ENCODE data around the gene PIK3R1. TPM values are rescaled to one million over a fixed set of nuclear protein-coding genes. Genes with fewer than 3 reads are reported as not detected.

Gene PIK3R1
- total RNA-seq, 4 donors from 2014 or later: 101 to 358 (median 190) TPM

DNA sequence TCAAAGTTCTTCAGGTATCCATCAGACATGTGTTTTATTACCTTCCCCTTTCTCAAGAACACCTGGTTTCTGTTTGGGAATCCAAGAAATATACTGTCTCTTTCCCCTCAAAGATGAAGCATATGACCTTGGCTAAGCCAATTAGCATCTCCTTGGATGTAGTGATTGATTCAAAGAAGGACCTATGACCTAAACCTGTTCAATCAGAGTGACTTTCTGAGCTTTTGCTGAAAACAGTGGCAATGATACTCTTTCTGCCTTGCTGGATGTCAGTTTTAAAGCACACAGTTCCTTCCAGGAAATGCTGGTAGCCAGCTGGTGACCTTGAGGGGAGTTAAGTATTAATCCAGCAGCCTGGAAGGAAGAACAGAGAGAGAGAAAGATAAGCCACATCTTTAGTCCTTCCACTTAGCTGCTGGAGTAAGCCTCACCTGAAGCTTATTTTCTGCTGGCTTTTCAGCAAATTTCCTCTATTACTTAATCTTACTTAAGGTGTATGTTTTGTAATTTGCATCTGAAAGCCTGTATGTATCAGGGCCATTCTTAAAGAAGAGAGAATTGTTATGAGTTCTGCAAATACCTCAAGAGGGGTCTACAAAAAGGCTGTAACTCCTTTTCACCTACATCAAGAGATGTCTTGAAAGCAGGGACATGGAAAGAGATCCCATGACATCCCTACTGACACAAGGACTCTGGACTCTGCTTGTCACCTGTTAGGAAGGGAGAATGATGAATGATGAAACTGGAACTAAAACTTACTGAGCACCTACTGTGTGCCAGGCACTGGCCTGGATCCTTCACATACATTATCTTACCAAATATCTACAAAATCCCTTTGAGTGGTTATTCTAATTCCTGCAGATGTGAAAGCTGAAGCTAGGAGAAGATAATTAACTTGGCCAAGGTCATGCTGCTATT lies 35.2 kb upstream of the PIK3R1 start:
- no peak for DNase-seq

DNA sequence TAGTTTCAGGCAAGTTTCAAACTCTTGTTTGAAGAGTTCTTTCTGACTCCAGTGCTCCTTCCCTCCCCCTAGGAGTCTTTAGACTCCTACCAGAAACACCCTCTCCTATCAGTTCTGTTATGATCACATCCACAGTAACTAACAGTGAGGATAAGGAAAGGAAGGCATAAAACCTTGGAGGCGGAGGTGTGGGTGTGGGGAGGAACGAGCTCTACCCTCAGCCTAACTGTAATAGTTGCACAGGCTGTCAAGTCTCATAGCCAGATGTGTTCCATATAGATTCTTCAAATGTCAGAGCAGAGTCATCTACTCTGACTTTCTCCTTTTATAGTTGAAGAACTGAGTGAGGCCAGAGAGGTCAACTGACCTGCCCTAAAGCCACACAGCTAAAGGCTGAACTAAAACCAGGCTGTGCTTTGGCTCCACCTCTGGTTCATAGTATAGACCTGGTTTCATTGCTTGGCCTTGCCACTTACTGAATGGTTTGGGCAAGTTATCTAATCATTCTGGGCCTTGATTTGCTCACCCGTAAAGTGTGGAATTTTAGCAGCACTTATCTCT lies 34.4 kb upstream of the PIK3R1 start:
- Histone ChIP-seq H3K36me3 (no peaks in the 10 kb centered on the region), H3K27me3 (no peaks in the 10 kb centered on the region), H3K4me1 (no peaks in the 10 kb centered on the region), H3K4me3 (no peak overlapping the region), H3K27ac (no peak overlapping the region), H3K9me3 (no peaks in the 10 kb centered on the region)
- DNase-seq: no peak
- intact Hi-C loops (cut with DNase I; ENCODE audit: low total_unique reads): no loop called here
- no peak for TF ChIP-seq POLR2A (IDR thresholded peaks at IDR 0.05)
- TF ChIP-seq, protein P1, sequence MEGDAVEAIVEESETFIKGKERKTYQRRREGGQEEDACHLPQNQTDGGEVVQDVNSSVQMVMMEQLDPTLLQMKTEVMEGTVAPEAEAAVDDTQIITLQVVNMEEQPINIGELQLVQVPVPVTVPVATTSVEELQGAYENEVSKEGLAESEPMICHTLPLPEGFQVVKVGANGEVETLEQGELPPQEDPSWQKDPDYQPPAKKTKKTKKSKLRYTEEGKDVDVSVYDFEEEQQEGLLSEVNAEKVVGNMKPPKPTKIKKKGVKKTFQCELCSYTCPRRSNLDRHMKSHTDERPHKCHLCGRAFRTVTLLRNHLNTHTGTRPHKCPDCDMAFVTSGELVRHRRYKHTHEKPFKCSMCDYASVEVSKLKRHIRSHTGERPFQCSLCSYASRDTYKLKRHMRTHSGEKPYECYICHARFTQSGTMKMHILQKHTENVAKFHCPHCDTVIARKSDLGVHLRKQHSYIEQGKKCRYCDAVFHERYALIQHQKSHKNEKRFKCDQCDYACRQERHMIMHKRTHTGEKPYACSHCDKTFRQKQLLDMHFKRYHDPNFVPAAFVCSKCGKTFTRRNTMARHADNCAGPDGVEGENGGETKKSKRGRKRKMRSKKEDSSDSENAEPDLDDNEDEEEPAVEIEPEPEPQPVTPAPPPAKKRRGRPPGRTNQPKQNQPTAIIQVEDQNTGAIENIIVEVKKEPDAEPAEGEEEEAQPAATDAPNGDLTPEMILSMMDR (IDR thresholded peaks at IDR 0.05): no peak

More for the DNA sequence above, 35.2 kb upstream of the PIK3R1 start:
- Histone ChIP-seq H3K4me3 (no peak overlapping the region), H3K27me3 (no peaks in the 10 kb centered on the region), H3K4me1 (no peaks in the 10 kb centered on the region), H3K27ac (no peak overlapping the region), H3K9me3 (no peaks in the 10 kb centered on the region), H3K36me3 (no peaks in the 10 kb centered on the region)
- TF ChIP-seq, protein P1 (IDR thresholded peaks at IDR 0.05): no peak
- TF ChIP-seq POLR2A (IDR thresholded peaks at IDR 0.05): no peak
- intact Hi-C loops (cut with DNase I; ENCODE audit: low total_unique reads): no loop called here

DNA sequence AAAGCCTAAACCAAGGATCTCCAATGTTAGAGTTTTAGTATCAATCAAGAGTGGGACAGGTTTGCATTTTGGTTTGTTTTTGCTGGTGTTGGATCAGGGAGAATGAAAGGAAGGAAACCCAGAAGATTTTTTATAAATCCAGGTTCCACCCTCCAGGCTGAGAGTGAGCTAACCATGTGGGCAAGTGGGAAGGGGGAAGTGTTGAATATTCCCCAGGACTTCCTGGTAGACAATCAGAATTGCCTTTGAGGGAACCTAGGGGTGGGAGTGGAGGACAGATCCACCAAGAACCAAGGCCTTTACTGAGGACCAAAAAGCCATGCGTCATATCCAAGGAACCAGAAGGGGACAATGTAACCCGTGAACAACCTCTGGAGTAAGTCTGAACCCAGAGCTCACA lies 33.5 kb upstream of the PIK3R1 start:
- H3K27me3 ChIP-seq: no peaks in the 10 kb centered on the region
- intact Hi-C loops (cut with DNase I; ENCODE audit: low total_unique reads): no loop called here
- TF ChIP-seq POLR2A (IDR thresholded peaks at IDR 0.05): no peak
- TF ChIP-seq, protein P1 (IDR thresholded peaks at IDR 0.05): no peak

DNA sequence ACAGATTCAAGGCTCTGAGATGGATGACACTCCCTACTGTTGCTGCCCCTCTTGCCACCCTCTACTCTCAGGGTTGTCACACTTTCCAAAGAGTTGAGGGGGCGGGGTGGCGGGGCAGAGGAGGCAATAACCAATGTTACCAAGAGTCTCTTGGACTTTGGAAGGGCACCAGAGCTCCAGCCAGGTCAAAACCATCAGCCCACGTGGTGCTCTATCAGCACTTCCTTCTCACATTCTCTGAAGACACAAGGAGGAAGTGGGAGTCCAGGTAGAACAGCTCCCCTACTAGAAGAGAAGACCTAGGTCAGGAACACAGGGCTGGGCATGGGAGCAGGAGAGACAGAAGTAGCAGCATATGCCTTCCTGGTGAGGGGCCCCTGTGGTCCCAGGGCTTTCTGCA lies 33.0 kb upstream of the PIK3R1 start:
- no peak overlapping the region for H3K27ac ChIP-seq
- no peaks in the 10 kb centered on the region for H3K27me3 ChIP-seq
- no peaks in the 10 kb centered on the region for H3K4me1 ChIP-seq
- H3K36me3 ChIP-seq: no peaks in the 10 kb centered on the region
- no peak for DNase-seq
- no peaks in the 10 kb centered on the region for H3K9me3 ChIP-seq
- no peak overlapping the region for H3K4me3 ChIP-seq
- intact Hi-C loops (cut with DNase I; ENCODE audit: low total_unique reads): no loop called here
- TF ChIP-seq, protein P1 (IDR thresholded peaks at IDR 0.05): no peak
- no peak for TF ChIP-seq POLR2A (IDR thresholded peaks at IDR 0.05)

More for the DNA sequence above, 33.5 kb upstream of the PIK3R1 start:
- Histone ChIP-seq H3K27ac (no peak overlapping the region), H3K9me3 (no peaks in the 10 kb centered on the region), H3K36me3 (no peaks in the 10 kb centered on the region), H3K4me1 (no peaks in the 10 kb centered on the region), H3K4me3 (no peak overlapping the region)
- DNase-seq: no peak
